Measurements from ENCODE around the gene COX19. TPM values are rescaled to one million over a fixed set of nuclear protein-coding genes. Genes with fewer than 3 reads are reported as not detected.

Gene COX19
- total and polyA plus RNA-seq, 2 experiments from 2014 or later, result 11.7 to 12.6 TPM

- H3K27me3 ChIP-seq (ENCODE audit: insufficient read depth), result no peaks in the 10 kb centered on the region
- no peaks in the 10 kb centered on the region for H3K9me2 ChIP-seq (ENCODE audit: insufficient read depth)
- Mint-ChIP-seq H3K9me3 (no peaks in the 10 kb centered on the region), H3K27me3 (ENCODE audit: insufficient read depth, low read depth, poor library complexity) (peaks cover 22% of the 10 kb centered on the region), H3K4me3 (no peak overlapping the region), H3K27ac (no peak overlapping the region), H3K36me3 (ENCODE audit: low read depth) (no peaks in the 10 kb centered on the region), H3K4me1 (no peaks in the 10 kb centered on the region)
- H4K20me1 ChIP-seq (replicated peaks; ENCODE audit: insufficient read depth), result no peaks in the 10 kb centered on the region
- no peak for ATAC-seq
- H2AFZ ChIP-seq, result no peak overlapping the region
- H3K27ac ChIP-seq (ENCODE audit: low read depth), result no peak overlapping the region
- TF ChIP-seq ZNF462 (CRISPR knock-in tag; IDR thresholded peaks at IDR 0.05) (no peak), ZNF114 (CRISPR knock-in tag; IDR thresholded peaks at IDR 0.05) (no peak), CREB1 (CRISPR knock-in tag; IDR thresholded peaks at IDR 0.05; ENCODE audit: low read depth) (no peak), ETS1 (IDR thresholded peaks at IDR 0.05) (no peak), CTCF (conservative IDR thresholded peaks at IDR 0.05; ENCODE audit: low read depth in 2 of 2) (no peak), EZH2phosphoT487 (IDR thresholded peaks at IDR 0.05; ENCODE audit: unreplicated experiment) (no peak), NANOG (IDR thresholded peaks at IDR 0.05; ENCODE audit: borderline replicate concordance) (no peak), JUNB (IDR thresholded peaks at IDR 0.05; ENCODE audit: unreplicated experiment) (no peak), STAT1 (IDR thresholded peaks at IDR 0.05; ENCODE audit: unreplicated experiment) (no peak), ZNF331 (CRISPR knock-in tag; IDR thresholded peaks at IDR 0.05; ENCODE audit: low read depth) (no peak), POLR2AphosphoS5 (IDR thresholded peaks at IDR 0.05; ENCODE audit: low read depth) (no peak), REST (IDR thresholded peaks at IDR 0.05; ENCODE audit: unreplicated experiment) (no peak), EZH2 (IDR thresholded peaks at IDR 0.05; ENCODE audit: low read depth, unreplicated experiment) (no peak)
- no peaks in the 10 kb centered on the region for H3F3A ChIP-seq (replicated peaks; ENCODE audit: low read depth)
- H3K36me3 ChIP-seq (ENCODE audit: insufficient read depth), result no peaks in the 10 kb centered on the region
- no peaks in the 10 kb centered on the region for H3K79me2 ChIP-seq (replicated peaks; ENCODE audit: insufficient read depth)
- H3K4me3 ChIP-seq, result no peak overlapping the region
- no peaks in the 10 kb centered on the region for H3K4me1 ChIP-seq (ENCODE audit: insufficient read depth)
- H3K4me2 ChIP-seq, result no peak overlapping the region
- DNase-seq (ENCODE audit: low spot score), result no peak
Measured at GRCh38 chr7:990933-991728, 15.8 kb upstream of the COX19 start.
